ENCODE data around the gene NAA80. TPM values are rescaled to one million over a fixed set of nuclear protein-coding genes. Genes with fewer than 3 reads are reported as not detected.

The NAA80 gene
- polyA plus RNA-seq, 1 of the 3 experiments (the other 2 are of a cell fraction) = 10.5 TPM

DNA sequence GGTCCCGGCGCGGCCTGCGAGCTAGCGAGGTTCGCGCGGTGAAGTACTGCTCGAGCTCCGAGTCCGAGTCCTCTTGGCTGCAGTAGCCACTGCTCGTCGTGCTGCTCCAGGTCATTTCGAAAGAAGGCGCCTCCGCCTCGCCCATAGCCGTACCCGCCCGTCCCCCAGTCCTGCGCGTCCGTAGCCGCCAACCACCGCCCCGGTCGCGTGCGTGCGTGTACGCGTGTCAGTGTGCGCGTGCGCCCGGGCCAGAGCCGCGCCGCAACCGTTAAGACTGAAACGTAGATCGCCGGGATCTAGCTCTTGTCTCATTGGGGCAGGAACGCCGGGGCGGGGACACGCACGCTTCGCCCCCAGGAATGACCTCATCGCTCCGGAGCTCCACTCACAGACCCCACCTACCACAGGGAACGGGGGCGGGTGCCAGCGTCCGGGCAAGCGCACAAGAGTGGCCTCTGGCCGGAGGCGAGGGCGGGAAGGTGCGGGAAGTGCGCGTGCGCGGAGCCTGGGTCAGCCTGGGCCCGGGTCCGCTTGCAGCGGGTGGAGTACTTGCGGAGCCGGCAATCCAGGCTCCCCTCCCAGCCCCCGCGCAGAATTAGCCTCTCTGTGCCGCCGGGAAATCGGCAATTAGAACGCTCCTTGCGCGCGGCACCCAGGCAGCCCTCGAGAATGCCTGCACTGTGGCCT, 38.1 kb upstream of the NAA80 start (continued):
- TF ChIP-seq FOSL2 (IDR thresholded peaks at IDR 0.05; ENCODE audit: borderline replicate concordance, low read depth) = no peak
- TF ChIP-seq RCOR1 (IDR thresholded peaks at IDR 0.05; ENCODE audit: low read length) = no peak
- TF ChIP-seq CHD2 (IDR thresholded peaks at IDR 0.05; ENCODE audit: low read length, partially characterized antibody) = peak; percentile 25
- TF ChIP-seq TEAD4 (IDR thresholded peaks at IDR 0.05; ENCODE audit: borderline replicate concordance, insufficient read depth) = no peak
- TF ChIP-seq, protein P1, sequence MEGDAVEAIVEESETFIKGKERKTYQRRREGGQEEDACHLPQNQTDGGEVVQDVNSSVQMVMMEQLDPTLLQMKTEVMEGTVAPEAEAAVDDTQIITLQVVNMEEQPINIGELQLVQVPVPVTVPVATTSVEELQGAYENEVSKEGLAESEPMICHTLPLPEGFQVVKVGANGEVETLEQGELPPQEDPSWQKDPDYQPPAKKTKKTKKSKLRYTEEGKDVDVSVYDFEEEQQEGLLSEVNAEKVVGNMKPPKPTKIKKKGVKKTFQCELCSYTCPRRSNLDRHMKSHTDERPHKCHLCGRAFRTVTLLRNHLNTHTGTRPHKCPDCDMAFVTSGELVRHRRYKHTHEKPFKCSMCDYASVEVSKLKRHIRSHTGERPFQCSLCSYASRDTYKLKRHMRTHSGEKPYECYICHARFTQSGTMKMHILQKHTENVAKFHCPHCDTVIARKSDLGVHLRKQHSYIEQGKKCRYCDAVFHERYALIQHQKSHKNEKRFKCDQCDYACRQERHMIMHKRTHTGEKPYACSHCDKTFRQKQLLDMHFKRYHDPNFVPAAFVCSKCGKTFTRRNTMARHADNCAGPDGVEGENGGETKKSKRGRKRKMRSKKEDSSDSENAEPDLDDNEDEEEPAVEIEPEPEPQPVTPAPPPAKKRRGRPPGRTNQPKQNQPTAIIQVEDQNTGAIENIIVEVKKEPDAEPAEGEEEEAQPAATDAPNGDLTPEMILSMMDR (IDR thresholded peaks at IDR 0.05) = no peak
- TF ChIP-seq RFX5 (IDR thresholded peaks at IDR 0.05; ENCODE audit: low read length) = peak; percentile 59; the same call in 1 of the 2 replicates
- TF ChIP-seq SIN3A (IDR thresholded peaks at IDR 0.05; ENCODE audit: borderline replicate concordance, low read depth, low read length) = peak; percentile 59; the same call in 1 of the 2 replicates
- TF ChIP-seq NFIC (IDR thresholded peaks at IDR 0.05; ENCODE audit: borderline replicate concordance) = no peak
- no peak for TF ChIP-seq EZH2phosphoT487 (IDR thresholded peaks at IDR 0.05; ENCODE audit: borderline replicate concordance, low read depth)
- no peak for TF ChIP-seq GATA2 (CRISPR knock-in tag; IDR thresholded peaks at IDR 0.05)

DNA sequence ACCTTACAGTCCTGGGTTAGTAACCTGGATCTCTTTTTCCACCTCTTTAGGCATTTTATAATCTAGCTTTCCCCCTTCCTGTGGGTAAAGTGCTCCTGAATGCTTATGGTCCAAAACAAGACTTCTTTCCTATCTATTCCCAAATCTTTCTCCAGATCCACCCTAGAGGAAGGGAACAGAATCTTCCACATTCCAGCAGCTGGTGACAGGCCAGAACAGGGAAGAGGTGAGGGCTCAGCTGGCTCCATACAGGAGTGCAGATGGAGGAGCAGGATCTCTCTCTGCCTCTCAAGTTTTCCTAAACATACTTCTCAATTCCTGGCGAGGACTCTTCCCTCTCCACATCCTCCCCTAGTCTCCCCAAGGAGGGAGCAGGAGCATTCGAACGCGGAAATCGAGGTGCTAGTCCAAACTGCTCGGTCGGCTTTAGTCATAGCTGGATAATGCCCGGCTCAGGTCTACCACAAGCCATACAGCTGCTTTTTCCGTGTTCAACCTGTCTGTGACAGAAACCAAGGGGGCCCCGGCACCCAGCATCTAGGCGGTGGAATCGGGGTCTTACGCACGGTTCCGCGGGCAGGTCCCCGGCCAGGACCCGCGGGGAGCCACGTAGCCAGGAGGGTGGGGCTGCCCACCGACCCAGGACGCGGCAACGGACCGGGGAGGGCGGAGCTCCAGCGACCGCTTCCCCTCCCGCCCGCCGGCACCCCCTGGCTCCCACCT, 37.4 kb upstream of the NAA80 start:
- peaks cover 64% of the 10 kb centered on the region for H3K79me2 ChIP-seq (ENCODE audit: insufficient read depth)
- H3F3A ChIP-seq (replicated peaks; ENCODE audit: insufficient read depth) = peaks cover 3% of the 10 kb centered on the region
- H3K9ac ChIP-seq = peak overlapping the region; percentile 78
- WGBS (ENCODE audit: low lambda C conversion rate) = 0% methylated on average over 21 of the region's 31 CpGs
- peaks cover 2 to 6% of the 10 kb centered on the region in 2 experiments for H3K36me3 ChIP-seq (replicated peaks in 1 of 2; ENCODE audit: control insufficient read depth in 1 of 2, insufficient read depth in 2 of 2, low read length in 1 of 2)
- ChIA-PET CTCF (interaction anchor here (0.6 to 6.8 kb wide), 18 partner anchors 9 to 230 kb away, joined by 3 to 60 read pairs (median 4); partner anchors contain the start of genes CYB561D2, HYAL1, HYAL2 and IFRD2), POLR2A (interaction anchor here (0.6 to 3.6 kb wide), 15 partner anchors 9 to 232 kb away, joined by 3 to 38 read pairs (median 4); partner anchors contain the start of genes C3orf18, CYB561D2, HEMK1 and HYAL3)
- no peaks in the 10 kb centered on the region for H3K27me3 ChIP-seq (ENCODE audit: insufficient read depth)
- no peak for DNase-seq
- H3K4me2 ChIP-seq = peak overlapping the region; percentile 91
- peaks cover 10% of the 10 kb centered on the region; the same call in 1 of the 2 replicates for H4K20me1 ChIP-seq (ENCODE audit: insufficient read depth)
- H3K9me2 ChIP-seq = no peaks in the 10 kb centered on the region
- peak overlapping the region; percentile 77 to 79 for H3K4me3 ChIP-seq (ENCODE audit: low read depth in 2 of 2, low read length in 1 of 2)
- peaks cover 10 to 33% of the 10 kb centered on the region in 2 experiments for H3K4me1 ChIP-seq (ENCODE audit: control insufficient read depth in 1 of 2, insufficient read depth in 2 of 2, low read depth in 1 of 2, low read length in 1 of 2)
- H2AFZ ChIP-seq (ENCODE audit: low read depth) = peak overlapping the region; percentile 37
- TF ChIP-seq SMC3 (IDR thresholded peaks at IDR 0.05; ENCODE audit: low read depth, low read length) (no peak), FOSL2 (IDR thresholded peaks at IDR 0.05; ENCODE audit: borderline replicate concordance, low read depth) (no peak), EZH2phosphoT487 (IDR thresholded peaks at IDR 0.05; ENCODE audit: borderline replicate concordance, low read depth) (no peak), RAD21 (IDR thresholded peaks at IDR 0.05; ENCODE audit: low read length) (no peak)
- TF ChIP-seq, protein P2, sequence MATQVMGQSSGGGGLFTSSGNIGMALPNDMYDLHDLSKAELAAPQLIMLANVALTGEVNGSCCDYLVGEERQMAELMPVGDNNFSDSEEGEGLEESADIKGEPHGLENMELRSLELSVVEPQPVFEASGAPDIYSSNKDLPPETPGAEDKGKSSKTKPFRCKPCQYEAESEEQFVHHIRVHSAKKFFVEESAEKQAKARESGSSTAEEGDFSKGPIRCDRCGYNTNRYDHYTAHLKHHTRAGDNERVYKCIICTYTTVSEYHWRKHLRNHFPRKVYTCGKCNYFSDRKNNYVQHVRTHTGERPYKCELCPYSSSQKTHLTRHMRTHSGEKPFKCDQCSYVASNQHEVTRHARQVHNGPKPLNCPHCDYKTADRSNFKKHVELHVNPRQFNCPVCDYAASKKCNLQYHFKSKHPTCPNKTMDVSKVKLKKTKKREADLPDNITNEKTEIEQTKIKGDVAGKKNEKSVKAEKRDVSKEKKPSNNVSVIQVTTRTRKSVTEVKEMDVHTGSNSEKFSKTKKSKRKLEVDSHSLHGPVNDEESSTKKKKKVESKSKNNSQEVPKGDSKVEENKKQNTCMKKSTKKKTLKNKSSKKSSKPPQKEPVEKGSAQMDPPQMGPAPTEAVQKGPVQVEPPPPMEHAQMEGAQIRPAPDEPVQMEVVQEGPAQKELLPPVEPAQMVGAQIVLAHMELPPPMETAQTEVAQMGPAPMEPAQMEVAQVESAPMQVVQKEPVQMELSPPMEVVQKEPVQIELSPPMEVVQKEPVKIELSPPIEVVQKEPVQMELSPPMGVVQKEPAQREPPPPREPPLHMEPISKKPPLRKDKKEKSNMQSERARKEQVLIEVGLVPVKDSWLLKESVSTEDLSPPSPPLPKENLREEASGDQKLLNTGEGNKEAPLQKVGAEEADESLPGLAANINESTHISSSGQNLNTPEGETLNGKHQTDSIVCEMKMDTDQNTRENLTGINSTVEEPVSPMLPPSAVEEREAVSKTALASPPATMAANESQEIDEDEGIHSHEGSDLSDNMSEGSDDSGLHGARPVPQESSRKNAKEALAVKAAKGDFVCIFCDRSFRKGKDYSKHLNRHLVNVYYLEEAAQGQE (IDR thresholded peaks at IDR 0.05; ENCODE audit: low read depth, low read length) = no peak
- H3K27ac ChIP-seq (ENCODE audit: low read depth in 2 of 2, low read length in 1 of 2) = peak overlapping the region; percentile 82 to 86
- no peaks in the 10 kb centered on the region for H3K9me3 ChIP-seq

Measured in SK-N-SH (cell line).